H1 (cell line): Measurements from ENCODE around the gene PIK3R3. TPM values are rescaled to one million over a fixed set of nuclear protein-coding genes. Genes with fewer than 3 reads are reported as not detected.

Experiments
- CTCF ChIA-PET: fragments of 300-600 bp; sonication (Branson Sonifier 250); formaldehyde crosslinking; loops from one replicate; lab custom pipeline; 2021; ENCODE audit not compliant: partially characterized antibody; lab: Charles Lee
- POLR2A ChIA-PET: fragments of 300-600 bp; sonication (Branson Sonifier 250); formaldehyde crosslinking; loops from one replicate; lab custom pipeline; 2021; ENCODE audit warnings: inconsistent platforms; ENCODE audit not compliant: partially characterized antibody; lab: Charles Lee
- DNase-seq, 2 experiments: peaks; one replicate each; pipeline versions ENCODE4 v3.0.0 to v3.0.0-alpha.2; 2010 to 2022; ENCODE audit warnings: low spot score in 2 of 2, low read depth in 1 of 2, mixed read lengths in 1 of 2
- FAIRE-seq: peaks from 2 replicates; lab custom pipeline; 2011; peaks lifted over from hg19 to GRCh38; lab: Jason Lieb, UNC
- H2AFZ ChIP-seq: 2 replicates; pipeline ENCODE4 v1.8.1; 2012; ENCODE audit warnings: low read length, inconsistent platforms
- H2AK5ac ChIP-seq: 2 replicates; pipeline ENCODE4 v1.6.1; 2013; ENCODE audit warnings: low read depth, low read length
- H2BK120ac ChIP-seq: replicated peaks from 2 replicates; pipeline ENCODE3; 2013; ENCODE audit warnings: low read depth, low read length, inconsistent platforms
- H2BK12ac ChIP-seq: 2 replicates; pipeline ENCODE4 v1.6.1; 2013; ENCODE audit warnings: low read depth, low read length
- H2BK15ac ChIP-seq: 2 replicates; pipeline ENCODE4 v1.6.1; 2013; ENCODE audit warnings: low read length
- H2BK20ac ChIP-seq: 2 replicates; pipeline ENCODE4 v1.6.1; 2013; ENCODE audit warnings: low read length
- H2BK5ac ChIP-seq: 2 replicates; pipeline ENCODE4 v1.6.1; 2013; ENCODE audit warnings: low read depth, low read length
- H3K14ac ChIP-seq: 2 replicates; pipeline ENCODE4 v1.6.1; 2013; ENCODE audit warnings: inconsistent platforms; ENCODE audit not compliant: insufficient read length
- H3K18ac ChIP-seq: 2 replicates; pipeline ENCODE4 v1.6.1; 2013; ENCODE audit warnings: low read length; ENCODE audit errors: extremely low read depth
- H3K23ac ChIP-seq: 2 replicates; pipeline ENCODE4 v1.6.1; 2013; ENCODE audit warnings: inconsistent platforms; ENCODE audit not compliant: insufficient read length
- H3K23me2 ChIP-seq: 2 replicates; pipeline ENCODE4 v1.6.1; 2013; ENCODE audit warnings: low read depth, low read length
- H3K27ac ChIP-seq: 2 replicates; pipeline ENCODE4 v1.6.1; 2011; ENCODE audit warnings: low read depth, low read length, inconsistent platforms
- H3K27me3 ChIP-seq, 4 experiments: replicated peaks in 1 of 4; 1 replicate in 1 of 4; 2 replicates in 3 of 4; pipeline versions ENCODE4 v1.6.1 to v1.8.1; 2011 to 2013; ENCODE audit warnings: low read length in 3 of 4, mild to moderate bottlenecking in 3 of 4, inconsistent platforms in 2 of 4, mixed read lengths in 2 of 4, moderate library complexity in 1 of 4; ENCODE audit not compliant: control insufficient read depth in 3 of 4, insufficient read depth in 3 of 4; ENCODE audit errors: extremely low read depth in 1 of 4
- H3K36me3 ChIP-seq, 4 experiments: 2 replicates each; pipeline versions ENCODE4 v1.6.1 to v1.8.1; 2011 to 2013; ENCODE audit warnings: mild to moderate bottlenecking in 4 of 4, low read length in 3 of 4, moderate library complexity in 2 of 4, control low read depth in 1 of 4, inconsistent platforms in 1 of 4; ENCODE audit not compliant: insufficient read depth in 4 of 4, control insufficient read depth in 2 of 4
- H3K4ac ChIP-seq: replicated peaks from 2 replicates; pipeline ENCODE3; 2013; ENCODE audit warnings: low read length, low read depth, mixed read lengths, inconsistent platforms; ENCODE audit not compliant: insufficient read length
- H3K4me1 ChIP-seq, 4 experiments: replicated peaks in 1 of 4; 1 replicate in 1 of 4; 2 replicates in 3 of 4; pipeline versions ENCODE4 v1.6.1 to v1.8.1; 2011 to 2013; ENCODE audit warnings: low read length in 3 of 4, inconsistent platforms in 2 of 4, mixed read lengths in 1 of 4; ENCODE audit not compliant: insufficient read depth in 4 of 4, control insufficient read depth in 3 of 4
- H3K4me2 ChIP-seq, 2 experiments: 2 replicates each; pipeline versions ENCODE4 v1.6.1 to v1.8.1; 2011 to 2013; ENCODE audit warnings: low read depth in 2 of 2, low read length in 2 of 2, control low read depth in 1 of 2, inconsistent platforms in 1 of 2, mild to moderate bottlenecking in 1 of 2; ENCODE audit not compliant: insufficient read depth in 1 of 2
- H3K4me3 ChIP-seq, 4 experiments: fragments of 200-600, 300-600 bp in 1 of 4; sonication (generic), shearing (Covaris generic), sonication (Bioruptor Twin) in 1 of 4; 2 replicates each; pipeline versions ENCODE4 v1.5.1 to v1.8.1; 2011 to 2016; ENCODE audit warnings: low read length in 4 of 4, low read depth in 3 of 4, control low read depth in 2 of 4, inconsistent platforms in 2 of 4, mild to moderate bottlenecking in 2 of 4, mixed read lengths in 1 of 4, moderate library complexity in 1 of 4; ENCODE audit not compliant: insufficient read depth in 2 of 4; ENCODE audit errors: extremely low read depth in 1 of 4
- H3K56ac ChIP-seq: replicated peaks from 2 replicates; pipeline ENCODE3; 2013; ENCODE audit warnings: low read depth, mild to moderate bottlenecking, mixed read lengths, low read length, inconsistent platforms; ENCODE audit not compliant: insufficient read length
- H3K79me1 ChIP-seq: 2 replicates; pipeline ENCODE4 v1.6.1; 2013; ENCODE audit warnings: low read depth, low read length, control low read depth
- H3K79me2 ChIP-seq, 2 experiments: 2 replicates each; pipeline versions ENCODE4 v1.6.1 to v1.8.1; 2012 to 2013; ENCODE audit warnings: low read length in 2 of 2, mild to moderate bottlenecking in 2 of 2, inconsistent platforms in 1 of 2; ENCODE audit not compliant: insufficient read depth in 2 of 2, control insufficient read depth in 1 of 2
- H3K9ac ChIP-seq, 4 experiments: replicated peaks in 1 of 4; 1 replicate in 1 of 4; 2 replicates in 3 of 4; pipeline versions ENCODE4 v1.6.1 to v1.8.1; 2011 to 2013; ENCODE audit warnings: low read depth in 3 of 4, low read length in 3 of 4, control low read depth in 2 of 4, mild to moderate bottlenecking in 2 of 4, moderate library complexity in 2 of 4, inconsistent platforms in 1 of 4; ENCODE audit errors: extremely low read depth in 1 of 4
- H3K9me3 ChIP-seq, 2 experiments: 2 replicates each; pipeline versions ENCODE4 v1.6.1 to v1.8.1; 2012 to 2013; ENCODE audit warnings: mild to moderate bottlenecking in 2 of 2, moderate library complexity in 2 of 2, control low read depth in 1 of 2, inconsistent platforms in 1 of 2, low read depth in 1 of 2, low read length in 1 of 2, mixed read lengths in 1 of 2; ENCODE audit not compliant: insufficient read depth in 2 of 2
- H4K20me1 ChIP-seq, 2 experiments: replicated peaks in 1 of 2; 2 replicates each; pipeline versions ENCODE3 to v1.8.1; 2011 to 2013; ENCODE audit warnings: inconsistent platforms in 2 of 2, low read length in 2 of 2, mild to moderate bottlenecking in 1 of 2; ENCODE audit not compliant: insufficient read depth in 2 of 2, control insufficient read depth in 1 of 2
- H4K5ac ChIP-seq: 2 replicates; pipeline ENCODE4 v1.6.1; 2013; ENCODE audit warnings: low read length, low read depth, mixed read lengths, inconsistent platforms; ENCODE audit not compliant: insufficient read length
- H4K8ac ChIP-seq: 2 replicates; pipeline ENCODE4 v1.8.0; 2013; ENCODE audit warnings: mild to moderate bottlenecking, moderate library complexity, low read length, inconsistent platforms; ENCODE audit not compliant: insufficient read depth; ENCODE audit errors: extremely low read depth
- H4K91ac ChIP-seq: replicated peaks from 2 replicates; pipeline ENCODE3; 2013; ENCODE audit warnings: low read length, mixed read lengths, inconsistent platforms; ENCODE audit not compliant: insufficient read length
- CHD1 ChIP-seq: IDR thresholded peaks from 2 replicates; pipeline ENCODE4 v1.6.1; 2012; ENCODE audit warnings: low read depth, low read length, improper control_type of control experiment
- HDAC2 ChIP-seq, 2 experiments: fragments of 300-600 bp in 1 of 2; sonication (generic) in 1 of 2; IDR thresholded peaks; 2 replicates each; pipeline ENCODE4 v1.6.1; 2011 to 2012; ENCODE audit warnings: low read depth in 2 of 2, low read length in 2 of 2, mild to moderate bottlenecking in 2 of 2, moderate library complexity in 2 of 2, borderline replicate concordance in 1 of 2, inconsistent platforms in 1 of 2
- KDM4A ChIP-seq: IDR thresholded peaks from one replicate; pipeline ENCODE4 v1.7.1; 2012; ENCODE audit warnings: low read depth, mild to moderate bottlenecking, moderate library complexity, low read length, inconsistent platforms; ENCODE audit not compliant: severe bottlenecking
- POLR2A ChIP-seq, 2 experiments: IDR thresholded peaks; 1 replicate in 1 of 2; 2 replicates in 1 of 2; pipeline ENCODE4 v1.6.1; 2011; ENCODE audit warnings: low read depth in 2 of 2, low read length in 2 of 2, mild to moderate bottlenecking in 2 of 2; ENCODE audit errors: control extremely low read depth in 1 of 2
- RAD21 ChIP-seq, 2 experiments: IDR thresholded peaks in 1 of 2; conservative IDR thresholded peaks in 1 of 2; 2 replicates each; pipeline ENCODE4 v1.6.1; 2011; ENCODE audit warnings: low read depth in 2 of 2, low read length in 2 of 2, improper control_type of control experiment in 1 of 2, inconsistent platforms in 1 of 2, mild to moderate bottlenecking in 1 of 2, moderate library complexity in 1 of 2
- SP1 ChIP-seq: IDR thresholded peaks from 2 replicates; pipeline ENCODE4 v1.6.1; 2011; ENCODE audit warnings: low read depth, low read length
- SP2 ChIP-seq: IDR thresholded peaks from 2 replicates; pipeline ENCODE4 v1.6.1; 2012; ENCODE audit warnings: mild to moderate bottlenecking, low read length, inconsistent platforms
- TAF7 ChIP-seq: optimal IDR thresholded peaks from 2 replicates; pipeline ENCODE3; 2011; ENCODE audit warnings: low read depth, mild to moderate bottlenecking, inconsistent platforms, low read length, moderate library complexity, borderline replicate concordance
- TCF12 ChIP-seq: IDR thresholded peaks from 2 replicates; pipeline ENCODE4 v1.6.1; 2011; ENCODE audit warnings: low read depth, mild to moderate bottlenecking, low read length
- TEAD4 ChIP-seq: IDR thresholded peaks from 2 replicates; pipeline ENCODE4 v1.6.1; 2012; ENCODE audit warnings: low read depth, low read length, inconsistent platforms, mixed read lengths
- WGBS, 2 experiments: shearing (Covaris generic) in 1 of 2; methylation state at CpG; one replicate each; pipeline versions ENCODE4 v1.1.6 to v1.1.7; 2013 to 2015; ENCODE audit warnings: low lambda C conversion rate in 2 of 2, mixed read lengths in 2 of 2, inconsistent platforms in 1 of 2, low coverage in 1 of 2, missing lambda C conversion rate in 1 of 2; ENCODE audit not compliant: insufficient replicate concordance in 2 of 2, insufficient coverage in 1 of 2, insufficient read length in 1 of 2; ENCODE audit errors: extremely low coverage in 1 of 2, missing lambda C conversion rate in 1 of 2; 5-methylcytosine and 5-hydroxymethylcytosine counted together
- polyA plus RNA-seq, 7 experiments: library from polyadenylated mRNA; depleted of rRNA in 3 of 7; stranded (reverse) in 5 of 7; unstranded in 2 of 7; fragments of >200 nt in 5 of 7; fragments of 200-250 nt in 2 of 7; gene quantifications; 1 replicate in 5 of 7; 2 replicates in 1 of 7; 4 replicates in 1 of 7; pipeline versions ENCODE4 v1.2.1 to v1.2.3, GENCODE V29; 2011 to 2013; ENCODE audit warnings: missing spikeins in 2 of 7, mixed read lengths in 2 of 7
- total RNA-seq: library from RNA; stranded (reverse); fragmentation: NEBNext Ultra II Directional; extraction: Animal tissue kit (Norgen Biotek cat#: 25700); gene quantifications from 2 replicates; pipeline ENCODE4 v1.2.1, GENCODE V29; 2021

PIK3R3 gene
- total and polyA plus RNA-seq, 2 of the 8 experiments (the other 6 are each of a cell fraction or from before 2014, with no cell fraction given), result 5.3 to 13.6 TPM

DNA sequence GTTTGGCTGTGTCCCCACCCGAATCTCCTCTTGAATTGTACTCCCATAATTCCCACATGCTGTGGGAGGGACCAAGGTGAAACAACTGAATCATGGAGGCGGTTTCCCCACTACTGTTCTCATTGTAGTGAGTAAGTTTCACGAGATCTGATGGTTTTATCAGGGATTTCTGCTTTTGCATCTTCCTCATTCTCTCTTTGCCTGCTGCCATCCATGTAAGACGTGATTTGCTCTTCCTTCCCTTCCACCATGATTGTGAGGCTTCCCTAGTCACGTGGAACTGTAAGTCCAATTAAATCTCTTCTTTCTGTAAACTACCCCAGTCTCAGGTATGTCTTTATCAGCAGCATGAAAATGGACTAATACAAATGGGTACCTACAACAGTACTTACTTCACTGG is 73.5 kb downstream of the PIK3R3 start:
- POLR2A ChIA-PET, result no interaction called here
- FAIRE-seq, result no peak
- WGBS, 2 experiments, result 90% methylated on average over 5 of the region's 5 CpGs; no CpG with 5 or more reads in 1 of the 2 experiments

More for the DNA sequence above, 73.5 kb downstream of the PIK3R3 start:
- Histone ChIP-seq H3K27me3 (no peaks in the 10 kb centered on the region), H2BK12ac (no peak overlapping the region), H2BK20ac (no peak overlapping the region), H3K56ac (no peak overlapping the region), H3K4me2 (no peak overlapping the region), H3K9me3 (peaks cover 0 to 4% of the 10 kb centered on the region in 2 experiments; a peak in 2 of 4 replicates), H3K18ac (no peak overlapping the region), H3K4ac (no peak overlapping the region), H3K4me1 (no peaks in the 10 kb centered on the region; a peak in 1 of 7 replicates), H3K79me2 (no peaks in the 10 kb centered on the region), H2BK15ac (no peak overlapping the region), H3K4me3 (no peak overlapping the region), H3K14ac (no peak overlapping the region), H2BK5ac (no peak overlapping the region), H4K91ac (no peak overlapping the region), H3K23ac (no peak overlapping the region), H3K79me1 (no peaks in the 10 kb centered on the region), H4K8ac (no peak overlapping the region), H4K5ac (no peak overlapping the region), H3K9ac (no peak overlapping the region), H2BK120ac (no peak overlapping the region), H2AK5ac (no peak overlapping the region), H3K27ac (no peak overlapping the region), H2AFZ (no peak overlapping the region), H3K23me2 (no peaks in the 10 kb centered on the region; the same call in 1 of the 2 replicates), H3K36me3 (peaks cover 0 to 18% (median 6%) of the 10 kb centered on the region in 4 experiments; a peak in 6 of 8 replicates), H4K20me1 (no peaks in the 10 kb centered on the region)
- CTCF ChIA-PET, result interaction anchor here (0.9 to 1.1 kb wide), 2 partner anchors 16 to 22 kb away, joined by 3 to 6 read pairs; no protein-coding TSS in a partner anchor
- no peak for DNase-seq
- no peak for TF ChIP-seq RAD21 (IDR thresholded peaks at IDR 0.05 in 1 of 2, conservative IDR thresholded peaks at IDR 0.05 in 1 of 2; ENCODE audit: low read depth in 2 of 2, low read length in 2 of 2)
- TF ChIP-seq SP2, result no peak
- TF ChIP-seq HDAC2 (IDR thresholded peaks at IDR 0.05; ENCODE audit: borderline replicate concordance in 1 of 2, low read depth in 2 of 2, low read length in 2 of 2), result no peak
- no peak for TF ChIP-seq KDM4A
- TF ChIP-seq TCF12, result no peak
- TF ChIP-seq SP1, result no peak
- TF ChIP-seq CHD1, result no peak
- no peak for TF ChIP-seq POLR2A (IDR thresholded peaks at IDR 0.05; ENCODE audit: control extremely low read depth in 1 of 2, low read depth in 2 of 2, low read length in 2 of 2)
- no peak for TF ChIP-seq TEAD4
- no peak for TF ChIP-seq TAF7
